HCEC 1CT (cell line): ENCODE data around the gene SPI1.

Source experiments
- DNase-seq: peaks from one replicate; pipeline ENCODE4 v3.0.0-alpha.2; 2017

The SPI1 gene

DNA sequence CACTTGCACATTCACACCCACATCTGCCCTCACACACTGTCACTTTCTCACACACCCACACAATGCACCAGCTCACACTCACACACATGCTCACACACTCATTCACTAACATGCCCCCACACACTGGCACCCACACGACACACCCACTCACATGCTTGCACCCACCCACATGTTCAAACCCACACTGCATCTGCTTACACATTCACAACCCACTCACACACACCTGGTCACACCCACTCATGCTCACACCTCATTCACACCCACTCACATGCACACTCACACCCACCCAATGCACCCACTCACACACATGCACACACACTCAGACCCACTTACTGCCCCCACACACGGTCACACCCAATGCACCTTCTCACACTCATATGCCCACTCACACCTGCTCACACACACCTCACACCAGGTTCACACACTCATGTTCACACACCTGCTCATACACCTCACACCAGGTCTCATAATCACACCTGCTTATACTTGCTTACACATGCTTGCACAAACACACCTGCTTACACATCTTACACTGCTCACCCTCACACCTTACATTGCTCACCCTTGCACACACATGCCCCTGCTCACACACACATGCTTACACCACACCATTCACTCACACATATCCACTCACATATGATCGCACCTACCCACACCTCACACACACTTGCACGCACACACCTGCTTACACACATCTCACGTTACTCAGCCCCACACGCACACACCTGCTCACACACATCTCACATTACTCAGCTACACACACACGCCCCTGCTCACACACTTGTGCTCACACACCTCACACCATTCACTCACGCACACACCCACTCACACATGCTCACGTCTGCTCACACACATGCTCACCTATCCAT lies 22.0 kb downstream of the SPI1 start:
- DNase-seq, result no peak

DNA sequence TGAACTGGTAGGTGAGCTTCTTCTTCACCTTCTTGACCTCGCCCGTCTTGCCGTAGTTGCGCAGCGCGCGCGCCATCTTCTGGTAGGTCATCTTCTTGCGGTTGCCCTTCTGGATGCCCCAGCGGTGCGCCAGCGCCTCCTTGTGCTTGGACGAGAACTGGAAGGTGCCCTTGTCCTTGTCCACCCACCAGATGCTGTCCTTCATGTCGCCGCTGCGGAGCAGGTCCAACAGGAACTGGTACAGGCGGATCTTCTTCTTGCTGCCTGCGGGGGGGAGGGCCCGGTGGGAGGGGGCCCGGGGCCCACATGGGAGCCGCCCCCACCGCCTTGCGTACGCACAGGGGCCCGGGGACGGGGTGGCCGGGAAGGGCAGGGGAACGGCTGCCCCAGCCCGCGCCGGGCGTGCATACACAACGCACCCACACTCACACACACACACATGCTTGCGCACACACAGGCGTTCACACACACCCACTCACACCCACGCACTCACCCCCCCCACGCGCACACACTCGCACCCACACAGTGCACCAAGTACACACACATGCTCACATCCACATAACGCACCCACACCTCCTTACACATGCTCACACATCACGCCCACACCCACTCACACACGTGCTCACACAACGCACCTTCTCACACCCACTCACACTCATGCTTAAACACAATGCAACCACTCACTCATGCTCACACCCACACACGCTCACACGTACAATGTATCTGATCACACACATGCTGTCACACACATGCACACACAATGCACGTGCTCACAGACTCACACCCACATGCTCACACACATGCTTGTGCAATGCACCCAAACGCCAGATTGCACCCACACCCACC lies 22.8 kb downstream of the SPI1 start:
- DNase-seq, result peak; percentile 87

DNA sequence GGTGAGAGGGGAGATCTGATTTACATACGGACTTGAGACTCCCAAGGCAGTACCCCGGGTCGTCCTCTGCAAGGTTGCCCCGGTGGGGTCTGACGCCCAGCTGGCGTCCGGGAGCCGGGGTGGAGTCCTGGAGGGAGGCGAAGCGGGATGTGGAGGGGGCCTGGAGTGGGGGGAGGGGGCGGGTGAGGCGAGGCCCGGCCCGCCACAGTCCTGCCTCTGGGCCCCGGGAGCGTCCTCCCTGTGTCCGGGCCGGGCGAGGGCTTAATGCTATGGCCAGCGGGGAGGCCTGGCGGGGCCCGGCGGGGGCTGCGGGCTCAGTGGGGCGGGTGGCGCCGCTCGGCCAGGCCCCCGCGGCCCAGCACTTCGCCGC lies 23.4 kb downstream of the SPI1 start:
- no peak for DNase-seq

DNA sequence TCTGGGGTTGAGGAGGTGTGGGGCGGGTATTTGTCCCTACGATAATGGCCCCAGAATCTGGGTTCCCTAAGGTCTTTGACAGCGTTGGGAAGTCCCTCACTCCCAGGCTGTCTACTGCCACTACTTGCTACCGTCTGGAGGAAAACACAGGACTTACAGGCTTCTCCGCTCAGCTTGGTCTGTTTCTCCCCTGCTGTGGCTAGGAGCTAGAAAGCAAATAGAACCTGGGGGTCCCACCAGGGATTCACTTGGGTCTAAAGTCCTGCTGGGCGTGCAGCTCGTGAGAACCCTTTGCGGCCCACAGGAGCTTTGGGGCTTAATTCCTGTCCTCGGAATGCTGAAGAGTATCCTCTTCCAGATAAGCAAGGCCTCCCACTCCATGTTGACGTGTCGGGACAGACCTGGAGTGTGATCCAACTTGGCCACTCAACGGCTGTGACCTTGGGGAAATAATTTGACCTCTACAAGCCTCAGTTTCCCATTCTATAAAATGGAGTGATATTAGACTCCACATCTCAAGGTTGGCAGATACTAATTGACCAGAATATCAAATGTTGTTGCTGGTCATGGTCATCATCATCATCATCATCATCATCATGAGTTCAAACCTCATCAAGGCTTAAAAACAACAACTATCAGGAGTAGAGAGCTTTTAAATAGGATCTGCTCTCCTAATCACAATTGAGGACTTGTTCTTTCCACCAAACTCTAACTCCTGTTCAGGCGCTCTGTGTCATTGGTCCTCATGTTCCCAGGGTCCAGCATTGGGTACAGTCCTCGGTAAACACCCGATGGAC lies 24.2 kb downstream of the SPI1 start:
- DNase-seq, result no peak

DNA sequence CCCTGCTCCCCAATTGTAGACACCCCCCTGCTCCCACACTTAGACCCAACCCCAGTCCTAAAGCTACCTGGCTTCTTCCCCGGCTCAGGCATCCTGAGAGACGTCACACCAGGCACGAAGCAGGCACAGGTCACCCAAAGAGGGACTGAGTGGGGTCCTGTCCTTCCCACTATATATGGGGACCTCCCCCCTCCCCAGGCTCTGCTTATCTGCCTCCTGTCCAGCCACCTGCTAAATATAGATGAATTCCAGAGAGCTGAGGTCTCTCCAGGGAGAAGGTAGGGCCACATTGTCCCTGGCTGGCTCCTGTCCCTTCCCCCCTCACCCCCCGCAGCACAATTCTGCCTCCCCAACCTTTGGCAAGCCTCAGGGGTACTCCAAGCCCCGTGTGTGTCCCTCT lies 25.8 kb downstream of the SPI1 start, which contains the start of gene MYBPC3:
Gene MYBPC3, minus strand, starts transcription at position 147 of the 400 bp plus-strand sequence. Its CDS starts 55 bp downstream, at position 92.
- DNase-seq, result no peak

DNA sequence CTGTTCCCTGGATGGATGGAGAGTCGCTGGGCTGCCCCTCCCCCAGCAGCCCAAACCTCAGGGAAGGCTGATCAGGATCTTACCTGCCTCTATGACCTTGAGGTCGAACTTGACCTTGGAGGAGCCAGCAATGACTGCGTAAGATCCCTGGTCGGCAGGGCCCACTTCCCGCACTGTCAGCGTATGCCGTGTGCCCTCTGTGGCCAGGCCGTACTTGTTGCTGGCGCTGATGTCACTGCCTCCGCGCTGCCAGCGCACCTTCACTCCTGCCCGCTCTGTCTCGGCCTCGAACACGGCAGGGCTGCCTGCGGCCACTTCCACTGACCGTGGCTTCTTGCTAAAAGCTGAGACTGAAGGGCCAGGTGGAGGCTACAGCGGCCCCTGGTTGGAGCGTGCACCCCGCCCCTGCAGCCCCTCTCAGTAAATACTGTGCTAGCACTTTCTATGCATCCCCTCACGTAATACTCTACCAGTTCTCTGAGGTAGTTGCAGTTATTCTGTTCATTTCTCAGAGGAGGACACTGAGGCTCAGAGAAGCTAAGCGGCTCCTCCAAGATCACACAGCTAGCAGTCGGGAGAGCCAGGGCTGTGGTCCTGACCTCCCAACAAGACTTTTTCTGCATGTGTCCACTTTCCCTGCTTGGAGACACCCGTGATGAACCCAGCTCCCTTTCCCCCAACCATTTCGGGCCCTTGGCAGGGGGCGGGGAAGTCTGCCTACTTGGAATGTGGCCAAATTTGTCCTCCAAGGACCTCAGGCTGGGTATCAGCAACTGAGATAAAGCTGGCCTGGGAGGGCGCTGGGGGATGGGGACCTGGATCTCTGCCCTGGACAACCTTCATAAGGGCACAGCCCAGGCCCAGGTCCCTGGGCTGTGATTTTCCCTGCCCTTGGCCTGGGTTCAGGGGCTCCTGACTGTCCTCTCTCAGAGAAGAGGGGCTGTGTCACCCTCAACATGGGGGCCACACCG lies 26.9 kb downstream of the SPI1 start:
- no peak for DNase-seq

DNA sequence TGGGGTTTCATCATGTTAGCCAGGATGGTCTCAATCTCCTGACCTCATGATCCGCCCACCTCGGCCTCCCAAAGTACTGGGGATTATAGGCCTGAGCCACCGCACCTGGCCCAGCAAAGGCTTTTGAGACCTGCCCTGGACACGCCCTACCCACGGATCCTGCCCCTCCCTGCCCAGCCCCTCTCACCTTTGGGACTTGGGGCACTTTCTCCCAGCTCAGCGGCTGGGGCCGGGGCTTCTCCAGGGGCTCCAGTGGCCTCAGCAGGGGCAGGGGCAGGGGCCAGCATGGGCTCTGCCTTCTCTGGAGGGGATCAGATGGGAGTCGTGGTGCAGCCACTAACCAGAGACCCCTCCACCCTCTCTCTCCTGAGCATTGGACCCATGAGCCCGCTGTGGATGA lies 28.0 kb downstream of the SPI1 start:
- DNase-seq, result no peak

DNA sequence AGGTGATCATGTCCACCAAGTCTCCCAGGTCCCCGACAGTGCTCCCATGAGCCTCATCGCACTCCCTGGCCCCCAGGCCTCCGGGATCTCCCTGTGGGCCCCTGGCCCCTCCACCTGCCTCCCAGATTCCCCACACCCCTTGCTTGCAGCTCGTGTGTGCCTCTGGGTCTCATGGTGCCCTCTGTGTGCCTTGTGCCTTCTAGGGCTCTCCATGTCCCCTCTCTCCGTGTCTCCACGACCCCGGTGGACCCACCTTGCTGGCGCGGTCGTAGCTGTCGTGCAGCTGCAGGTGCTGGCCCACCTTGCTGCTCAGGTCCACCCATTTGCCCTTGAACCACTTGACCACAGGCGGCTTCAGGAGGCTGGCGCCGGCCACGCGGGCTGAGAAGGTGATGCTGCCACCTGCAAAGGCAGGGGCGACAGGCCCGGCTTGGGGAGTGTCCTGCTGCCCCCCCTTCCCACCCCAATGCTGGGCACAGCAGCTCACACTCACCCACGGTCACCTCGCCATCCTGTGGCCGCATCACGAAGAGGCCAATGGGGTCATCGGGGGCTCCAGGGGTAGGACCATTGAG lies 28.7 kb downstream of the SPI1 start:
- no peak for DNase-seq

DNA sequence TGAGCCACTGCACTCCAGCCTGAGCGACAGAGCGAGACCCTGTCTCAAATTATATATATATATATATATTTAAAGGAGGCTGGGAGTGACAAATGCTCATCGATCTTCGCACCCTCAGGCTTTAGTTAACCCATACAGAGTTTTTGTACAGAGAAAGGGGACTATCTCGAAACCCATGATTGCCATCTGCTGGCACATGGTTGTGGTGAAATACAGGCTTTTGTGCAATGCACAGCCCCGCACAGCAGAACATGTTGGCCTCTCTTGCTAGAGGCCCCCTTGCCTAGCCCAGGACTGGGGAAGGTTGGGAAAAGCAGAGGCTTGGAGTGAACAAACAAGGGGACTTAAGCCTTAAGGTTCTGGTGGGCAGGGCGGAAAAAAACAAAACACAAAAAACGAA lies 29.5 kb downstream of the SPI1 start:
- DNase-seq, result peak; percentile 13

DNA sequence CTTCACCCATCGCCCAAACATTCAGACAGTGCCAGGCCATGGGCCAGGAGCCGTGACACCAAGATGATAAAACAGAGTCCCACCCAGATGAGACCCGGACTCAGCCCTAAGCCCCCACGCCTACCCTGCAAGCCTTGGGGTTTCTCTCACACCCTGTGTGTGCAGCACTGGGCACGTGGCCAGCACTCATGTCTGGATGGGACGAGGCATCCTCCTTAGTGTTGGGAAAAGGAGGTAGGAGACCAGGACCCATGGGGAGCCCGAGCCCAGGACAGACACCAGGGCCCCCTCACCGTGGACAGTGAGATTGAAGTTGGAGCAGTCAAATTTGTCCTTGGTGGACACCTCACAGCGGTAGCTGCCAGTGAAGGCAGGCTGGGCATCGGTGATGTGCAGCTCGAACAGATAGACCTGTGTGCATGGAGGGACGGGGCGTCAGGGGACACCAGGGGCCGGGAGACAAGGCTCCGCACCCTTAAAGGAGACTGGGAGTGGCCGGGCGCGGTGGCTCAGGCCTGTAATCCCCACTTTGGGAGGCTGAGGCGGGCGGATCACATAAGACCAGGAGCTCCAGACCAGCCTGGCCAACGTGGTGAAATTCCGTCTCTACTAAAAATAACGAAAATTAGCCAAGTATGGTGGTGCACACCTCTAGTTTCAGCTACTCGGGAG lies 30.1 kb downstream of the SPI1 start:
- DNase-seq, result no peak

DNA sequence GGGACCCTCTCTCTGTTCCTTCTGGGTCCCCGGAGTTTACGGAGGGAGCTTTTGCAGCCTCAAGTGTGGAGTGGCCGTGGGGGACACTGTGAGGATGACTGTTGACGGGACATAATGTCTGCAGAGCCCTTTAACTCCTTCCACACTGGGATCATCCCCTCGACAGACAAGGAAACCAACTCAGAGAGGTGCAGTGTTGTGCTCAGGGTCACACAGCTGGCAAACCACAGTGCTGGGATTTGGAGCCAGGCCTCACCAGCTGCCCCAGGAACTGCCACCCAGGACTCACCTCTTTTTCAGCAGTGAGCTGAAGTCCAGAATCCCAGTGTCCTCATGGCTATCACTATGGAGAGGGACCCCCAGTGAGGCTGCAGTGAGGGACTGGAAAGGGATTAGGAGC lies 31.2 kb downstream of the SPI1 start:
- DNase-seq, result no peak

DNA sequence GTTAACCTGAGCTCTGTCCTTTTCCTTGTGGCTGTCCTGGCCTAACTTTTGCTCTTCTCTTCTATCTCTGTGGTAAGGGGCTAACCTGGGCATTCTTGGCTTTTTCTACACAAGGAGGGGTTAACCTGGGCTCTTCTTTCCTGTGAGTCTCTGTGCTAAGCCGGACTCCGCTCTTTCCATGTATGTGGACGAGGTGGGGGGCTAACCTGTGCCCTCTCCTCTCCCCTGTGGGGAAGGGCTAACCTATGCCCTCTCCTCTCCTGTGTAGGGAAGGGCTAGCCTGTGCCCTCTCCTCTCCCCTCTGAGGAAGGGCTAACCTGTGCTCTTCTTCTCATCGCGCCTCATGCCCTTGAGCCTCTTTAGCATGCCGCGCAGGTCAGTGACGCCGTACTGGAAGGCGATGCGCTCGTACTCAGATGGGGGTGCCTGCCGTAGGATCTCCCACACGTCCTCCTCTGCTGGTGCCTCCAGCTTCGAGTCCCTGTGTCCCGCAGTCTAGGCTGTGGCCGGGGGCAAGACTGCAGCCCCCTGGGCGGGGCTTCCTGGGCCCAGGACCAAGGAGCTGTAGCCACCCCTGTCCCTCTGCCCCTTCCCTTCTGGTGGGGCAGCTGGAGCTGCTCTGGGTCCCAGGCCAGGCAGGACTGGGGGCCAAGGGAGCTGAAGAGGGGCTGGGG lies 32.3 kb downstream of the SPI1 start:
- no peak for DNase-seq

DNA sequence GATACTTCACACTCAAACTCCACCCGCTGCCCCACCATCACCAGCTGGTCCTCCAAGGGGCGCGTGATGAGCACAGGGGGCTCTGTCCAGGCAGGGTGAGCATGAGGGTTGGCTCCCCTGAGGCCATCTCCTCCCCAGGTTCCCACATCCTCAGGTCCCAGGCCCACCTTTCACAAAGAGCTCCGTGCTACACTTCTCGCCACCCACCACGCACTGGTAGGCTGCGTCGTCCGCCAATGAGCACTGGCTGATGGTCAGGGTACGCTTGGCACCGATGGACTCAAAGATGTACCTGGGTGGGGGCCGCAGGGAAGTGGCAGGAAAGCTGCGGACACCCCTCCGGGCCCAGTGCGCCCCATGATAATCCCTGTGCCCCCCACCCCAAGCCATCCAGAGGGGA lies 35.5 kb downstream of the SPI1 start:
- DNase-seq, result no peak

DNA sequence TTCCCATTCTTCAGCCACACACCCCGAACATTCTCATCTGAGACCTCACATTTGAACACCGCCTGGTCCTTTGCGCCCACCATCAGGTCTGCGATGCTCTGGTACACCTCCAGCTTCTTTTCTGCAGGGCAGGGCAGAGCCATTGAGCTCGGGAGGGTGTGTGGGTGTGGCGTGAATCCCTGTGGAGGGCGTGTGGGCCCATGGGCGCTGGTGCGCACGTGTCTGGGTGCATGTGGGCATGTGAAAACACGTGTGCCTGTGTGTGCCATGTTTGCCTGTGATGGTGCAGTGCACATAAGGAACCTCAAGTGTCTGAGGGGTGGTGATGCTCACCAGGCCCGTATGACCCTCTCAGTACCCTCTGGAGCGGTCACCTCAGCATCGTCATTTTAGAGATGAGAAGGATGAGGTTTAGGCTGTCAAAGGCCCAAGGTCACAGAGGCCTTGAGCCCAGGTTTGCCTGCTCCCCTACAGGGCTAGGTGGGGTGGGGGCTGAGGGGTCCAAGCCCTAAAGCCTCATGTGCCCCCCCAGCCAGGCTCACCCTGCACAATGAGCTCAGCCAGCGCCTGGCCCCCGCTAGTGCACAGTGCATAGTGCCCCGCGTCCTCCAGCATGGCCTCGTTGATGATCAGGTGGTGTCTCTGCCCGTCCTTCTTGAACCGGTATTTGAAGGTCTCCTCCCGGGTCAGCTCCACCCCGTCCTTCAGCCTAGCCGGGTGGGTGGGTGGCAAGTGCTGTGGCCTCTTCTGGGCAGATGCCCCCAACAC lies 36.1 kb downstream of the SPI1 start:
- no peak for DNase-seq

DNA sequence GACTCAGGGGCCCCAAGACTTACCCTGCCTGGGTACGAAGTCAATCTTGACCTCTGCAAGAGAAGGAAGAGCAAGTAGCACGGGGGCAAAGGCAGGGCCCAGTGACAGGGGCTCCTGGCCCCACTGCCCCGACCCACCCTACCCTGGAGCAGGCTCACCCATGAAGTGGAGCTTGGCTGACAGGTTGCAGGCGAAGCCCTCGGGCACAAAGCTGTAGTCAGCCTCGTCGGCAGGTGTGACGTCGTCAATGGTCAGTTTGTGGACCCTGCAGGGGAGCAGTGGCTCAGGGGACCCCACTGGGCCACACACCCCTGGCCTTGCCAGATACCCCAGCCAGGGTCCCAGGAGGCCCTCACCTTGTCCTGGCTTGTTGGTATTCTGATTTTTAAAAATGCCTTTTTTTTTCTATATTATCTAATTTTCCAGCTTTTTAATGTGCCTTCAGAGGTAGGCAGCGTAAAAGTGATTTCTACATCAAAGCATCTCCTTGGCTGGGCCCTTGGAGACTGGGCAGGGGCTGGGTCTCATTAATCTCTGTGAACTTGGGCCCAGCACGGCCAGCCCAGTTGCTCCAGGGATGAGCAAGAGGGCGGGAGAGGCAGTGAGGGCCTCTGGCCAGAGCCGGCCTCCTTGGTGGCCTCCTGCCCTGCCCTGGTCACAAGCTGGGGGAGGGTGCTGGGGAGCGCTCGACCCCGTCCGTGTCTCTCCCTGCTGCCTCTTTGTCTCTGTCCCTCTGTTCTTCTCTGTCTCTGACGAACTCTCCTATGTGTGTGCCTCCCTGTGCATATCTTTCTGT lies 37.2 kb downstream of the SPI1 start:
- no peak for DNase-seq

DNA sequence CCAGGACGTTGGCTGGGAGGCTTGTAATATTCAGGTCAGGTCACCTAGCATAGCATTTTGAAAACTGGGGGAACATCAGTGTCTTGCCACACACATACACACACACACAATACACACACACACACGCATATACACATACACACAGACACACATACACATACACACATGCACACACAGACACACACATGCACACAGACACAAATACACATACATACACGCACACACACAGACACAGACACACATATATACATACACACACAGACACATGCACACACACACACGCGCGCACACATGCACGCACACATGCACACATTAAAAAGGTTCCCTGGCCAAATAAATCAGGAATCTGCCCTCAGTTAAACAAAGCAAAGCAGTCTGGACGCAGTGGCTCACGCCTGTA lies 38.3 kb downstream of the SPI1 start:
- no peak for DNase-seq

DNA sequence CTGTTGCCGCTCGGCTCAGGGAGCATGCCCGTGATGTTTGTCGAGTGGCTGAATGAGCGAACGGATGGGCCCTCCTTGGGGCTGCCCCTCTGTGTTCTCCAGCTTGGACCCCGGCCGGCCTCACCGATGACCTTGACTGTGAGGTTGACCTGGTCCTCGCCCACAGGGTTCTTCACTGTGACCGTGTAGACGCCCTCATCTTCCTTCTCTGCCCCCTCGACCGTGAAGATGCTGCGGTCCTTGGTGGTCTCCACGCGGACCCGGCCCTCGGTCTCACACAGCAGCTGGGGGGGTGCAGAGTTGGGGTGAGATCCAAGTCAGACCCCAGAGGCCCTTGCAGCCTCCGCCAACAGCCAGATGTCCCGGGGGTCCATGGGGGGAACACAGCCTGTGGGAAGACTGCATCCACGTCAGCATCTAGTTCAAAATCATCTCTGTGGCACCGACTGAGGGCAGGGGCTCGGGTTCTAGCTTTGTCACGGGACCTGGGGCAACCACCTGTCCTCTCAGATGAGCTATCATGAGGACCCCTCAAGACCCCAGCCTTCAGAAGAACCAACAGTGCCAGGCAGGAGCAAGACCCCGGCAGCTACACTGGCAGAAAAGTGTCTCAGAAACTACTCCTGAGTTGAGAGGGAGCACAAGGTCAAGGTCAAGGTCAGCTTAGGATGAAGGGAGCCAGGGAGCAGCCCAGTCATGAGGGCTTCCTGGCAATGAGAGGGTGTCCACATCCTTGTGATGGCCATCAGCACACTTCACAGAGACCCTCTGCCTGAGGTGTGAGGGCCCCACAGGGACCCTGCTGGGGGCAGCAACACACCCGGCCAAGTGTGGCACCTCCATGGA lies 39.7 kb downstream of the SPI1 start:
- no peak for DNase-seq
